NCI-H748 (cell line): ENCODE results near the gene RHOU.
"Not testable (repeated sequence)": the region's sequence is repeated elsewhere in the genome, so short reads cannot be mapped to it uniquely, and the experiment has no call there.

Source experiments
- DNase-seq: peaks from one replicate; lab custom pipeline; 2025; ENCODE audit not compliant: unreplicated experiment; lab: John Stamatoyannopoulos, UW

RHOU gene

DNA sequence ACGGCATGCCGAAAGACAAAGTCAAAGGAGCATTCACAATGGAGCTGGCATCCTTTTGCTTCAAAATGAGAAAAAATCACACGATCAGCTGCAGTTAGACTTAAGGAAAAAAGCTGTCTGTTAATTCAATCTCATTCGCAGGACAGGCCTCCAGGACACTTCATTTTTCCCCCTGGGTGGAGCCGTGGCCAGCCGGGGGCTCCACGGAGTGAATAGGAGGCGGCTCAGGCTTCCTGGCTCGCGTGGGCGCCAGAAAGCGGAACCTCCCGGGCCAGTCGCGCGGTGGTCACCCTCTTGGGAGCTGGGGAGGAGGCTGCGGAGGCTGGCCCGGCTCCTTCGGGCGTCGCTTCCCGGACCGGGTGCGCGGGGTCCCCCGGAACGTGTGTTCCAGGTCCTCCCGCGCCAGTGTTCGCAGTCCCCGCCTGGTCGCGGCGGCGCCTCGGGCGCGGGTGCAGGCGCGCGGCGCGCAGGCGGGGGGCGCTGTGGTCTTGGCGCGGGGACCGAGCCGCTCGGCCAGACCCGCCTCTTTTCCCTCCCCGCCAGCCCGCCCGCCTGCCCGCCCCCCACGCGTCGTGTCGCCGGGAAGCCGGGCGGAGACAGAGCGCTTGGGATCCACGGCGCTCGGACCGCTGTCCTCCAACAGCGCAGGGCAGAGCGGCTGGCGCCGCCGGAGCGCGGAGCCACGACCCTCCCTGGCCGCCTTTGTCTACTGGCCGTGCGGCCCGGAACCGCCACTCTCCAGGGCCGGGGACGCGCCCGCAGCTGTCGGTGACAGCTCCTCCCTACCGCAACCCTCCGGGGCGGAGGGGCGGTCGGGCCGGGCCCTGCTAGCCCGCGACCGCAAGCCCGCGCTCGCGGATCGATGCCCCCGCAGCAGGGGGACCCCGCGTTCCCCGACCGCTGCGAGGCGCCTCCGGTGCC lies at the start of gene RHOU:
Gene RHOU, plus strand, starts transcription at position 599 of the 921 bp plus-strand sequence. Its CDS starts 264 bp downstream, at position 863.
- peak; percentile 60 for DNase-seq

DNA sequence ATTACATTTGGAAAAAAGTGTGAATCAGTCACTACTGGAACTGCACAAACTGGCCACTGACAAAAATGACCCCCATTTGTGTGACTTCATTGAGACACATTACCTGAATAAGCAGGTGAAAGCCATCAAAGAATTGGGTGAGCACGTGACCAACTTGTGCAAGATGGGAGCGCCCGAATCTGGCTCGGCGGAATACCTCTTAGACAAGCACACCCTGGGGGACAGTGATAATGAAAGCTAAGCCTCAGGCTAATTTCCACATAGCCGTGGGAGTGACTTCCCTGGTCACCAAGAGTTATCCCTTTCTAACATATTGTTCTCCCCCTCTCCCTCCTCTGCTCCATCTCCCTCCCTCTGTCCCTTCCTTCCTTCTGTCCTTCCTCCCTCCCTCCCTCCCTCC lies 47.7 kb upstream of the RHOU start:
- no peak for DNase-seq

DNA sequence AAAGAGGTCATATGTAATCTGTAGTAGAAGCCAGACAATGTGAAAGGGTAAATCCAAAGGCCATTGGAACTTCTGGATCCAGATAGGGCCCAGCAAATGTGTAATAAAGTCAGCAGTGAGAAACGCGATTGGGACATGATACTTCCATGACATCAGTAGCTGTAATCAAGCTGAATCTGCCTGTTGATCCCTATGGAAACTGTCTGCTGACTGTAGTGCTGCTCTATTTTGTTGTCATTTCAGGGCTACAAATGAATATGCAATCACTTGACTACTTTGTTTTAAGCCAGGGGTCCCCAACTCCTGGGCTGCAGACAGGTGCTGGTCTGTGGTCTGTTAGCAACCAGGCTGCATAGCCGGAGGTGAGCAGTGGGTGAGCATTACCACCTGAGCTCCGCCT lies 46.0 kb upstream of the RHOU start:
- DNase-seq: no peak

DNA sequence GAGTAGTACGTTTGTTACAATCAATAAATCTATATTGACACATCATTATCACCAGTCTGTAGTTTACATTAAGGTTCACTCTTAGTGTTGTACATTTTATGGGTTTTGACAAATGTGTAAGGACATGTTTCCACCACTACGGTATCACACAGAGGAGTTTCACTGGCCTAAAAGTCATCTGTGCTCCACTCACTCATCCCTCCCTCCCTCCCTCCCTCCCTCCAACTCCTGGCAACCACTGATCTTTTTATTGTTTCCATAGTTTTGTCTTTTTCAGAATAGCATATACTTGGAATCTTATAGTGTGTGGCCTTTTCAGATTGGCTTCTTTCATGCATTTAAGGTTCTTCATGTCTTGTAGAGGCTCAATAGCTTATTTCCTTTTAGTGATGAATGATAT lies 44.1 kb upstream of the RHOU start:
- DNase-seq: no peak

DNA sequence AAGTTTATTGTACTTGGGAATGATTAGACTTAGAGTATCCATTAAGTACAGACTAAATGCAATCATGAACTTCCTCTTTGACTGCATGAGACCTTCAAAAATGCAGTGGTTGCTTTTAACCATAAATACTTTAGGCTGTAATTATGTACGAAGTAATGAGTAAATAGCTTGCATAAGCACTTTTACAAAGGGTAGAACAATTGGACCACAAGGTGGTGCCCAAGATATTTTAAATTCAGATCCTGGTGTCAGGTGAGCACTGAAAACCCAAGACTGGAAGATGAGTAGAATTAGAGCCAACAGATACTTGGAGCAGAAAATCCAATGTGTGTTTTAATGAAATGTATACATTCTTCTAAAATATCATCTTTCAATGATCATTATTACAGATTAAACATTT lies 43.4 kb upstream of the RHOU start:
- peak; percentile 60 for DNase-seq

DNA sequence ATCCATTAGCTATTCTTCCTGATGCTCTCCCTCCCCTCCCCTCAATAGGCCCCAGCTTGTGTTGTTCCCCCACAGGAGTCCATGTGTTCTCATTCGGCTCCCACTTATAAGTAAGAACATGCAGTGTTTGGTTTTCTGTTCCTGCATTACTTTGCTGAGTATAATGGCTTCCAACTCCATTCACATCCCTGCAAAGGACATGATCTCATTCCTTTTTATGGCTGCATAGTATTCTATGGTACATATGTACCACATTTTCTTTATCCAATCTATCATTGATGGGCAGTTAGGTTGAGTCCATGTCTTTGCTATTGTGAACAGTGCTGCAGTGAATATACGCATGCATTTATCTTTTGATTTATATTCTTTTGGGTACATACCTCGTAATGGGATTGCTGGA lies 40.8 kb upstream of the RHOU start:
- not testable (repeated sequence) for DNase-seq

DNA sequence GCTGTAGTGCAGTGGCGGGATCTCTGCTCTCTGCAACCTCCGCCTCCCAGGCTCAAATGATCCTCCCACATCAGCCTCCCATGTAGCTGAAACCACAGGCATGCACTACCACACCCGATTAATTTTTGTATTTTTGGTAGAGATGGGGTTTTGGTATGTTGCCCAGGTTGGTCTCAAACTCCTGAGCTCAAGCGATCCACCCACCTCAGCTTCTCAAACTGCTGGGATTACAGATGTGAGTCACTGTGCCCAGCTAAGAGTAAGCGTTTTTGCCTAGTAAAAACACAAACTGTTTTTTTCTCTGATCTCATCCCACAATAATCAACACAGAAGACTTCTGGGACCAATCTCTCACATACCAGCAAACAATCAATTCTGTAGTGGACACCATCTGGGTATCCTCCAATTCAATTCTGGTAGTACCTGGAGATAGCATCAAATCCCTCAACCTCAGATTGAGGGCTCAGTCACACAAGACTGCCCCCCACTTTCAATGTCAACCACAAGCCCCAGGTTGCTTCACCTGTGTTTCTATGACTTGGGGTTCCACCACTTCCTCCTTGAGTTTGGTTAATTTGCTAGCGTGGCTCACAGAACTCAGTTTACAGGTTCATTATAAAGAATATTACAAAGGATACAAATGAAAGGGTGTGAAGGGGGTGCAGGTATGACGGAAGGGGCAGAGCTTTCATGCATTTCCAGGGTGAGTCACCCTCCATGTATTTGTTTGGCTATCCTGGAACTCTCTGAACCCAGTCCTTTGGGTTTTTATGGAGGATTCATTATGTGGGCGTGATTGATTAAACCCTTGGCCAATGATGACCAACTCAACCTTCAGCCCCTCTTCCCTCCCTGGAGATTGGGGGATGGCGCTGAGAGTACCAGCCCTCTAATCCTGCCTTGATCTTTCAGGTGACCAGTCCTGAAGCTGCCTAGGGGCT lies 40.0 kb upstream of the RHOU start:
- no peak for DNase-seq

DNA sequence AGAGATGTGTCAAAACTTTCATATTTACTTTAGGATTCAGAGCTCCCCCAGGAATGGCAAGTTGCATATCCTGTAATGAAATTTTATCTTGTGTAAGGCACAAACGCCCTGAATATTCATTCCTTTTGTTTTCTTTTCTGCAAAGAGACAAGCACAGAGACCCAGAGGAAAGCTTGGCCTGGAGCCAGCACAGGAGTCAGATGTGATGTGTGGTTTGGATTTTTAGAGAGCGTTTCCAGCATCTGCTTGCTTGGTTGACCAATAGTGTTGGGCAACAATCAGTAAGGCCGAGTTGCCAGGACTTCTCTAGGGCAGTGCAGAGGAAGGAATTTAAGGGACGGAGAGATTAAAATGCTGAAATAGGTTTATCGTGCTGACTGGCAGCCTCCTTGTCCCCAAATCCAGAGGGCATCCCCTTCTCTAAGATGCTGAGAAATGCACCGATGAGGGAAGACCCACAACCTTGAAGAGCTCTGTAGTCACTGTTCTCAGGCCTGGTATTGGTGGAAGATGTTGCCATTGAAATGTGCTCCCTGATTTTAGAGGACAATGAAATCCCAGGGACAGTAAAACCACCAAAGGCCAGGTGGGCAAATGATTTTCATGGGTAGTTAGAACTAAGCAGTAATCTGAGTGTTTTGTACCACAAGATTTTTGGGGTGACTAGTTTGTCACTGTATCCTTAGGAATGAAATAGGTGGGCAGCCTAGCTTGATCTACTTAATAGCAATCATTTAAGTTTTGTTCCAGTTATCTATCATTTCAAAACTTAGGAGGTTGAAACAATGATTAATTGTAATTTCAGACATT lies 37.9 kb upstream of the RHOU start:
- peak; percentile 45 for DNase-seq

DNA sequence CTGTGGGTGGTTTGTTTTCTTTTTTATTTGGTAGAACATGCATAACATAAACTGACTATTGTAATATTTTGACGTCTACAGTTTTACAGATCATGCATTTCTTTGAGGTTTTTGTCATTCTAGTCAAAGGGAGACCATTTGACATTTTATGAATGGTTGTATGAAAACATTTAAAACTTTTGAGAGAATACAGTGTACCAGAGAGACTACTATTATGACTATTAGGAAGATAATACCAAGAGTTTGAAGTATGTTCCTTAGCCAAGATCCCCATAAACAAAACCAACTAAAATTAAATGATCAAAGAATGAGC lies 37.3 kb upstream of the RHOU start:
- DNase-seq: no peak

DNA sequence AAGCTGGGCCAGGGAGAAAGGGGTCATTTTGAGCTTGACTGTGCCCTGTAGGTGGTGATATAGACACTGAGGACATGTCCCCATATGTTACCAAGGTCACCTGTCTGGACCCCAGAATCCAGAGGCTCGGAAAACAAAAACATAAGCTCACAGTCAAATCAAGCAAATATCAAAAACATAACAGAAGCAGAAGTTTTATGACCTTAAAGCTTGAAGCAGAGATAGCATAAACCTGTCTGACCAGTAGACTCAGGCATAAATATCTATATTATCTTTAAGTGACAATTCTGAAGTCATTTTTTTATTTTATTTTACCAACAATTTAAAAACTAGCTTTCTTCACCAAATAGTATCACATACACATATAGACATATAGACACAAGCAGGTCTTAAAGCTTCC lies 32.8 kb upstream of the RHOU start:
- no peak for DNase-seq

DNA sequence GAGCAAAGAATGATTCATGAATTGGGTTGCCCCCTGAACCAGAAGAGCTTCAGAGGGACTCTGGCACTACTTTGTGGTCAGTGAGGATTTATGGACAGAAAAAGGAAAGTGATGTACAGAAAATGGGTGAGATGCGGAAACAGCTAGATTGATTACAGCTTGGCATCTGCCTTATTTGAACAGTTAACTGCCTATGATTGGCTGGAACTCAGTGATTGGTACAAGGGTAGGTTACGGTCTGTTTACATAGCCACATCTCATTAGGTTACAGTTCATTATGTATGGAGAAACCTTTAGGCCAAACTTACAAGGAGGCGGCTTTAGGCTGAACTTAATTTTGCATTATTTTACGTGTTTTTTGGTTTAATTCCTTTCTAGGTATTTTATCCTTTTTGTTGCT lies 29.0 kb upstream of the RHOU start:
- DNase-seq: no peak

DNA sequence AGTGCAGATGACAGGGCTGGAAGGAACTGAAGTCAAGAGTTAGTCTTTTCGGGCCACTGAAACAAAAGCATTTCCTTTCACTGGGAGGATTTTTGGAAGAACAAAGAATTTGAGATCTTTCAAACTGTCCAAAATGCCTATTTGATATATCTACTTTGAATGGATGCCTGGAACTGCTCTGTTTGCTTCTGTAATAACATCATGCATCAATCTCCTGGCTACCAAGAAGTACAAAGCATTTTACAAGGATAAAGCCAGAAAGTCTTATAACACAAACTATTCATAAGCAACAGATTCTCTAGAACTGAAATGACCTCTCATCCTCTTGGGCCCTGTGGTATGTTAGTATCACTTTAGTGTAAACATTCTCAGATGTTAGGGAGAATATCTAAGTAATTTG lies 18.2 kb upstream of the RHOU start:
- no peak for DNase-seq

DNA sequence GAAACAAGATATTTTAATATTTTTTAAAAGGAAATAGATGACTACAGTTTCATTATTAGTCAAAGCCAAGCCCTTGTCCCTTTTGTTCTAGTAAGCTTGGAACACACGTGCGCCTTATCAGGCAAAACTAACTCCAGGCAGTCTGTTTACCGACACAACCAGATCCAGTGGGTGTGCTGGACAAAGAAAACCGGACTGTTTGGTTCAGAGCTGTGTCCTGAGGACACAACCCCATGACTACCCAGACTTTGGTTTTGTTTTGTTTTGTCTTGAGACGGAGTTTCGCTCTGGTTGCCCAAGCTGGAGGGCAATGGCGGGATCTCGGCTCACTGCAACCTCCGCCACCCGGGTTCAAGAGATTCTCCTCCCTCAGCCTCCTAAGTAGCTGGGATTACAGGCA lies 13.9 kb upstream of the RHOU start:
- DNase-seq: no peak

DNA sequence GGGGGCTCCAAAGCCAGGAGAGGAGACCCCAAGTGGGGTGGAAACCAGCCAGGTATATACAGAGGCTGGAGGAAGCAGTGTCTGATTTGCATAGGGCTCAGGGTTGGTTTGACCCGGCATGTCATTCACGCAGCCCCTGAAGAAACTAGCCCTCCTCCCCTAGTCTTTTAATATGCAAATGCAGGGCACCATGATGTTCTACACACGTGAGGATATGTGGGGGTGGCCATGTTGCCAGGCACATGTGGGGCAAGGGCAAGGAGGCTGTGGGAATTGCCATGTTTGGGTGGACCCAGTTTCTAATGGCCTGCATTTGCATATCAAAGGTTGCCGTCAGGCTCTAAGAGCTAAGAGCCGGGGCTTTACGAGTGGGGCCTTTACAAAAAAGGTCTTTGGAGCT lies 12.0 kb upstream of the RHOU start:
- DNase-seq: no peak

DNA sequence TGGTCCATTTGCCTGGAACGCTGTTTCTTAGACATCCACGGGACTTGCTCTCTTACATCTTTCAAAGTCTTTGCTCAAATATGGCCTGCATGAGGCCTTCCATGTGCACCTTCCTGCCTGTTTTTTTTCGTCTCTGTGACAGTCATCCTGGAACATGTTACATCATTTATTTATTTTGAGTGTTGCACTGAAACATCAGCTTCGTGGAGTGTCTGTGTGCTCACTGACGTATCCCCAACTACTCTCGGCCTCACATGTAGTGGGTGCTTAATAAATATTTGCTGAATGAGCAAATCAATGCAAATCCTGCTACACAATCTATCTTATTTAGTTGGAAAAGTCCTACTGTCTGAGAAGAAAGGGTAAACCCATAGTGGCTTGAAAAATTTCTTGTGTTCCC lies 11.4 kb upstream of the RHOU start:
- no peak for DNase-seq

DNA sequence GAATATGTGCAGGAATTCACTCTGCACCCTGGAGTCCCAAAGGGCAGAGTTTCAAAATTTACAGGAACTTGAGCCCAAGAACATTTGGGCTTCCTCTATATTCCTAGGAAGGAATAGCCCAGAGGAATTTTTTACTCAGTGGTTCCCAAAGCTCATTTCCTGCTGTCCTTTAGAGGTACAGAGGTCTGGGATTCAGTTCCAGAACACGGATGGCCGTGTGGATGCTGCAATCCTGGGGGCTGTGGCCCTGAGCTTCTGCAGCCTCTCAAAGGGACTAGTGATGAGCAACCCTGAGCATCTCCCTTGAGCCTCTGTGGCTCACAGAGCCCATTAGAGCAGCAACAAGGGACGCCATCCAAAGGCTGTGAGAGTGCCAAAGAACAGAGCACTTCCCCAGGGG lies 10.1 kb upstream of the RHOU start:
- no peak for DNase-seq

DNA sequence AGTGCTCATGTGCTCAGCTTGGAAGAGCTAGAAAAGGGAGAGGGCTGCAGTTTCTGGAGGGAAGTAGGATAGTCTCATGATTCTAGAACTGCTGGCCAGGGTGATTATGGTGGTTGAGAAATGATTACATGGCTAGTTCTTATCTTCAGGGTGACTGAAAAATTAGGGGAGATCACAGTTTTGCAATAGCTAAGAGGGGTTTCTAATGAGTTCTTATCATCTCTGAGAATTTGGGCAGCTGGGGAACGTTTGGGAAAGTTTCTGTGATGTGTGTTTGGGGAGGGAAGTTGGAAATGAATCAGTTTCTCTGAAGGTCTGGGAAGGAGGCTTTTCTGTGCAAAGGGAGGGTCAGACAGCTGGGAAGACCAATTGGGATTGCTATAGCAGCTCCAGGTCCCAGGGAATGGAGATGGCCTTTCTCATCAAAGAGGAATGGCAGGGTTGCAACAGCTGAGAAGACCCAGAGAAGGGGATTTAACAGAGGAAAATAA lies 7.6 kb upstream of the RHOU start:
- DNase-seq: no peak

DNA sequence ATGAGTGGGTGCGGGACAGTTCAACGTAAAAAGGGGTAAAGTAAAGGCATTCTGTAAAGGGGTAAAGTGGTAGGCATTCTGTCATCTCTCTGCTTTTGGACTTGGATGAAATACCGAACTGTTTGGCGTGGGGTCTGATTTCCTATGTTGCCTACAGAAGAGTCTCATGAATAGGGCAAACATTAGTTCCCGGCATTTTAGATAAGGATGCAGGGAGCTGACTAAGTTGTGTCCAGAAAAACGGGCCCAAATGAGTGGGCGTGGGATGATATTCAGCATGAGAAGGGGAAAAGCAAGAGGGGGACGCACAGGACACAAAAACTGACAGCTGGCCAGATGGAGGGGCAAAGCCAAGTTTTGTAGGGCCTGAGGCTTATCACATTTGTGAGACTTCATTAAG lies 2.9 kb upstream of the RHOU start:
- DNase-seq: no peak

DNA sequence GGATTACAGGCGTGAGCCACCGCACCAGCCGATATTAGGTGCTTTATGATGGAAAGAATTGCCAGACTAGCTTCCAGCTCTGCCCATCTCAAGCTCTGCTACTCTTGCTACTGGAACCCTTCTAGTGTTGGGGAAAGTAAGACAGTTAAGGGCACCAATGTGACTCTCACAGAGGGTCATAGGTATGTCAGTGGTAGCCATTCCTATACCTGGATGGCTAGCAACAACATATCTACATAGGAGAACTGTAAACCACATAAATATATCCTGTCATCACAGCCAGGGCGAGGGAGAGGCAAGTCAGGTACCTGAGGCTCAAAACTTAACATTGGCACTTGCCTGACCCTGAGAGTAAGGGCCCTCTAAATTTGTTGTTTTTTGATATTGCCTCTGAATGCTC lies 1.7 kb upstream of the RHOU start:
- DNase-seq: no peak

DNA sequence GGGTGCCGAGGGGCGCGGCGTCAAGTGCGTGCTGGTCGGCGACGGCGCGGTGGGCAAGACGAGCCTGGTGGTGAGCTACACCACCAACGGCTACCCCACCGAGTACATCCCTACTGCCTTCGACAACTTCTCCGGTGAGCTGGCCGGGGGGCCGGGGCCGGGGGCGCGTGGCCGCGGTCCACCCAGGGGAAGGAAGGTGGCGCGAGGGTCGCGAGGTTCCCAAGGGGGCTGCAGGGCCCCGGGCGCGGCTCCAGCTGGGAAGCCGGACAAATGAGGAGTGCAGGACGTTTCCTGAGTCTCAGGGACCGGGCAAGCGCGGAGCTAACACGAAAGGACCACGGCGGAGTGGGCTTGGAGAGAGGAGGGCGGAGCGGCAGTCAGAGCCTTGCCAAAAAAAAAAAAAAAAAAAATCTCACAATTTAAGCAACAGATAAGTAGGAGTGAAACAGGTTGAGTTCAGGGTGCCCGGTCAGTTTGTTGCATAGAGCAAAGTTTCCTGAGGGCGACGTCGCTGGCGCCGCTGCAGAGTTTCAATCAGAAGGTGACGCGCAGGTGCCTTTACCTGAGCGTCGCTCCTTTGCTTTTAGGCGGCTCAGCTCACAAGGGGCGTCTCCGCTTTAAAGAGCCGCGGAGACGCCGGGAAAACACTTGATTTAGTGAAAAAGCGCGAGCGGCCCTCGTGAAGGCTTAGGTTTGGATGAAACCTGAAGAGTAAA lies 750 bp downstream of the RHOU start:
- DNase-seq: peak; percentile 61
